H9 (cell line): ENCODE measurements around the gene HSD17B8. TPM values are rescaled to one million over a fixed set of nuclear protein-coding genes. Genes with fewer than 3 reads are reported as not detected.

ENCODE experiments used
- DNase-seq: peaks from one replicate; pipeline ENCODE4 v3.0.0-alpha.2; 2017
- H2AFZ ChIP-seq: one replicate; pipeline ENCODE4 v1.6.1; 2013; ENCODE audit warnings: mild to moderate bottlenecking, low read length, control low read depth, moderate library complexity
- H2AK5ac ChIP-seq: 2 replicates; pipeline ENCODE4 v1.6.1; 2013; ENCODE audit warnings: low read length, control low read depth, mixed read lengths; ENCODE audit not compliant: insufficient read length
- H2BK120ac ChIP-seq: one replicate; pipeline ENCODE4 v1.6.1; 2013; ENCODE audit warnings: low read depth, mild to moderate bottlenecking, low read length, control low read depth, inconsistent platforms; ENCODE audit not compliant: poor library complexity, severe bottlenecking
- H2BK12ac ChIP-seq: 2 replicates; pipeline ENCODE4 v1.6.1; 2013; ENCODE audit warnings: low read length, control low read depth, mixed read lengths, low read depth; ENCODE audit not compliant: insufficient read length
- H2BK15ac ChIP-seq: 2 replicates; pipeline ENCODE4 v1.6.1; 2013; ENCODE audit warnings: low read depth, low read length, control low read depth
- H2BK20ac ChIP-seq: one replicate; pipeline ENCODE4 v1.6.1; 2013; ENCODE audit warnings: low read depth, mild to moderate bottlenecking, low read length, control low read depth, inconsistent platforms; ENCODE audit not compliant: poor library complexity, severe bottlenecking
- H2BK5ac ChIP-seq: 2 replicates; pipeline ENCODE4 v1.6.1; 2013; ENCODE audit warnings: low read length, control low read depth, mixed read lengths; ENCODE audit not compliant: insufficient read length
- H3K14ac ChIP-seq: 2 replicates; pipeline ENCODE4 v1.6.1; 2013; ENCODE audit warnings: low read length, control low read depth; ENCODE audit not compliant: insufficient read depth
- H3K18ac ChIP-seq: 2 replicates; pipeline ENCODE4 v1.6.1; 2013; ENCODE audit warnings: low read depth, mild to moderate bottlenecking, mixed read lengths, low read length, control low read depth; ENCODE audit not compliant: insufficient read length
- H3K23ac ChIP-seq: 2 replicates; pipeline ENCODE4 v1.6.1; 2013; ENCODE audit warnings: low read length, control low read depth, mixed read lengths, low read depth; ENCODE audit not compliant: insufficient read length
- H3K23me2 ChIP-seq: 2 replicates; pipeline ENCODE4 v1.6.1; 2013; ENCODE audit warnings: low read depth, mild to moderate bottlenecking, mixed read lengths, low read length, control low read depth; ENCODE audit not compliant: insufficient read length, poor library complexity, severe bottlenecking
- H3K27ac ChIP-seq: 2 replicates; pipeline ENCODE4 v1.5.1; 2013; ENCODE audit warnings: low read length, control low read depth, mixed read lengths, low read depth; ENCODE audit not compliant: insufficient read length
- H3K27me3 ChIP-seq: 2 replicates; pipeline ENCODE4 v1.6.1; 2013; ENCODE audit warnings: low read length, control low read depth, inconsistent platforms; ENCODE audit not compliant: insufficient read depth
- H3K4ac ChIP-seq: 2 replicates; pipeline ENCODE4 v1.6.1; 2013; ENCODE audit warnings: low read depth, mild to moderate bottlenecking, control low read depth, inconsistent platforms, low read length, moderate library complexity
- H3K4me1 ChIP-seq: 2 replicates; pipeline ENCODE4 v1.6.1; 2013; ENCODE audit warnings: low read length, control low read depth, inconsistent platforms; ENCODE audit not compliant: insufficient read depth
- H3K4me2 ChIP-seq: 2 replicates; pipeline ENCODE4 v1.6.1; 2013; ENCODE audit warnings: low read length, control low read depth, mixed read lengths; ENCODE audit not compliant: insufficient read length, insufficient read depth
- H3K56ac ChIP-seq: 2 replicates; pipeline ENCODE4 v1.6.1; 2013; ENCODE audit warnings: low read depth, mild to moderate bottlenecking, mixed read lengths, low read length, control low read depth; ENCODE audit not compliant: insufficient read length
- H3K79me1 ChIP-seq: 2 replicates; pipeline ENCODE4 v1.6.1; 2013; ENCODE audit warnings: low read depth, mild to moderate bottlenecking, moderate library complexity, low read length, control low read depth, inconsistent platforms; ENCODE audit not compliant: insufficient read depth, poor library complexity, severe bottlenecking
- H3K79me2 ChIP-seq: 2 replicates; pipeline ENCODE4 v1.6.1; 2013; ENCODE audit warnings: low read length, control low read depth, inconsistent platforms; ENCODE audit not compliant: insufficient read depth
- H3K9ac ChIP-seq: 2 replicates; pipeline ENCODE4 v1.6.1; 2013; ENCODE audit warnings: low read length, control low read depth, mixed read lengths; ENCODE audit not compliant: insufficient read length; ENCODE audit errors: extremely low read depth
- H3K9me3 ChIP-seq: one replicate; pipeline ENCODE4 v1.6.1; 2013; ENCODE audit warnings: low read depth, low read length, inconsistent platforms; ENCODE audit not compliant: control insufficient read depth
- H3T11ph ChIP-seq: one replicate; pipeline ENCODE4 v1.6.1; 2013; ENCODE audit warnings: mild to moderate bottlenecking, low read length, control low read depth, inconsistent platforms
- H4K20me1 ChIP-seq: one replicate; pipeline ENCODE4 v1.6.1; 2013; ENCODE audit not compliant: control insufficient read depth, insufficient read length, insufficient read depth
- H4K5ac ChIP-seq: 2 replicates; pipeline ENCODE4 v1.6.1; 2013; ENCODE audit warnings: low read depth, mild to moderate bottlenecking, mixed read lengths, low read length, control low read depth; ENCODE audit not compliant: insufficient read length
- H4K8ac ChIP-seq: replicated peaks from 2 replicates; pipeline ENCODE4 v1.6.1; 2013; ENCODE audit warnings: low read length, control low read depth, mixed read lengths, low read depth; ENCODE audit not compliant: insufficient read length
- H4K91ac ChIP-seq: 2 replicates; pipeline ENCODE4 v1.6.1; 2013; ENCODE audit warnings: low read depth, mild to moderate bottlenecking, moderate library complexity, mixed read lengths, low read length, control low read depth; ENCODE audit not compliant: insufficient read length
- H3K27ac Mint-ChIP-seq, 3 experiments: 2 replicates in 2 of 3; 3 replicates in 1 of 3; pipeline ENCODE4 v1.8.0; 2020 to 2021; ENCODE audit warnings: mixed read lengths in 3 of 3, mild to moderate bottlenecking in 1 of 3, moderate library complexity in 1 of 3
- H3K27me3 Mint-ChIP-seq: 2 replicates; pipeline ENCODE4 v1.8.0; 2021; ENCODE audit warnings: low read depth, mild to moderate bottlenecking, moderate library complexity, mixed read lengths
- H3K36me3 Mint-ChIP-seq, 3 experiments: 2 replicates in 2 of 3; 3 replicates in 1 of 3; pipeline ENCODE4 v1.8.0; 2020 to 2021; ENCODE audit warnings: low read depth in 3 of 3, mixed read lengths in 3 of 3; ENCODE audit not compliant: insufficient read depth in 1 of 3
- H3K4me1 Mint-ChIP-seq, 2 experiments: 2 replicates each; pipeline ENCODE4 v1.8.0; 2020; ENCODE audit warnings: mixed read lengths in 2 of 2
- H3K4me3 Mint-ChIP-seq, 2 experiments: 2 replicates in 1 of 2; 3 replicates in 1 of 2; pipeline ENCODE4 v1.8.0; 2020 to 2021; ENCODE audit warnings: mild to moderate bottlenecking in 2 of 2, mixed read lengths in 2 of 2, moderate library complexity in 1 of 2
- H3K9me3 Mint-ChIP-seq, 2 experiments: 2 replicates in 1 of 2; 3 replicates in 1 of 2; pipeline ENCODE4 v1.8.0; 2020; ENCODE audit warnings: mild to moderate bottlenecking in 2 of 2, mixed read lengths in 2 of 2, moderate library complexity in 1 of 2
- CTCF ChIP-seq: fragments of 200-600 bp; sonication (generic); conservative IDR thresholded peaks from 3 replicates; pipeline ENCODE4 v1.8.0; 2021; ENCODE audit warnings: antibody characterized with exemption, mild to moderate bottlenecking
- WGBS: extraction: QIAGEN DNeasy Blood & Tissue Kit; methylation state at CpG from one replicate; pipeline ENCODE4 v1.1.7; 2013; ENCODE audit warnings: missing lambda C conversion rate, low lambda C conversion rate, mixed read lengths; ENCODE audit not compliant: insufficient read length; ENCODE audit errors: extremely low coverage; 5-methylcytosine and 5-hydroxymethylcytosine counted together
- total RNA-seq: library from RNA; stranded (reverse); gene quantifications from 2 replicates; pipeline ENCODE4 v1.2.1, GENCODE V29; 2021

The HSD17B8 gene
- total RNA-seq, 1 experiment from 2014 or later, result 7.1 TPM

- Histone ChIP-seq H2BK5ac (no peak overlapping the region), H3K27ac (no peak overlapping the region), H3K79me1 (no peaks in the 10 kb centered on the region), H4K8ac (no peak overlapping the region), H2BK120ac (no peak overlapping the region), H4K91ac (no peak overlapping the region), H3K18ac (no peak overlapping the region), H3K4me1 (no peaks in the 10 kb centered on the region; the same call in 1 of the 2 replicates), H3K14ac (no peak overlapping the region), H2BK20ac (no peak overlapping the region), H3T11ph (no peak overlapping the region), H3K56ac (no peak overlapping the region), H2BK15ac (no peak overlapping the region), H3K4me2 (no peak overlapping the region), H3K4ac (no peak overlapping the region), H3K9me3 (no peaks in the 10 kb centered on the region), H3K9ac (no peak overlapping the region), H4K20me1 (no peaks in the 10 kb centered on the region), H3K23ac (no peak overlapping the region), H4K5ac (no peak overlapping the region), H3K23me2 (peaks cover 11% of the 10 kb centered on the region), H2BK12ac (no peak overlapping the region), H3K27me3 (peaks cover 3% of the 10 kb centered on the region; the same call in 1 of the 2 replicates), H3K79me2 (no peaks in the 10 kb centered on the region), H2AFZ (no peak overlapping the region), H2AK5ac (no peak overlapping the region)
- Mint-ChIP-seq H3K27me3 (peaks cover 77% of the 10 kb centered on the region), H3K4me3 (0 out of 5 replicates have a peak overlapping the region, but pooled peaks of 1 of the 2 experiments have one; percentile 19), H3K27ac (peak overlapping the region in 1 of 3 experiments; percentile 21; a peak in 1 of 7 replicates), H3K36me3 (peaks cover 4 to 10% (median 5%) of the 10 kb centered on the region in 3 experiments; a peak in 6 of 7 replicates), H3K4me1 (peaks cover 20% of the 10 kb centered on the region in 2 experiments), H3K9me3 (no peaks in the 10 kb centered on the region; a peak in 1 of 5 replicates)
- no peak for DNase-seq
- TF ChIP-seq CTCF, result no peak
- 100% methylated on average over 1 of the region's 7 CpGs for WGBS
These were observed 14.6 kb upstream of the HSD17B8 start for GRCh38 chr6:33189625-33190448.
